ENCODE data around the gene CDK17.
"Not testable (repeated sequence)": the region's sequence is repeated elsewhere in the genome, so short reads cannot be mapped to it uniquely, and the experiment has no call there.

CDK17 gene

GRCh38 chr12:96387981-96388380 is 12.3 kb downstream of the CDK17 start:
- DNase-seq (ENCODE audit: low read depth) = no peak

- no peak for DNase-seq (ENCODE audit: low read depth)
These were observed 13.4 kb downstream of the CDK17 start for GRCh38 chr12:96386794-96387193.

GRCh38 chr12:96383991-96384390 is 16.2 kb downstream of the CDK17 start:
- DNase-seq (ENCODE audit: low read depth) = peak; percentile 20

- DNase-seq (ENCODE audit: low read depth) = no peak
These were observed 16.9 kb downstream of the CDK17 start for GRCh38 chr12:96383371-96383770.

GRCh38 chr12:96379743-96380142 is 20.5 kb downstream of the CDK17 start:
- not testable (repeated sequence) for DNase-seq (ENCODE audit: low read depth)

- no peak for DNase-seq (ENCODE audit: low read depth)
These were observed 21.9 kb downstream of the CDK17 start for GRCh38 chr12:96378319-96378718.

GRCh38 chr12:96376865-96377264 is 23.4 kb downstream of the CDK17 start:
- DNase-seq (ENCODE audit: low read depth) = no peak

- no peak for DNase-seq (ENCODE audit: low read depth)
These were observed 24.2 kb downstream of the CDK17 start for GRCh38 chr12:96375841-96376604.

GRCh38 chr12:96375170-96375569 is 25.1 kb downstream of the CDK17 start:
- DNase-seq (ENCODE audit: low read depth) = no peak

GRCh38 chr12:96371790-96372699 is 28.2 kb downstream of the CDK17 start:
- peak; percentile 24 for DNase-seq (ENCODE audit: low read depth)

- DNase-seq (ENCODE audit: low read depth) = no peak
These were observed 29.0 kb downstream of the CDK17 start for GRCh38 chr12:96371138-96371789.

- DNase-seq (ENCODE audit: low read depth) = no peak
These were observed 31.6 kb downstream of the CDK17 start for GRCh38 chr12:96368687-96369086.

GRCh38 chr12:96368233-96368632 is 32.0 kb downstream of the CDK17 start:
- peak; percentile 17 for DNase-seq (ENCODE audit: low read depth)

GRCh38 chr12:96366381-96366654 is 33.9 kb downstream of the CDK17 start:
- DNase-seq (ENCODE audit: low read depth) = no peak

GRCh38 chr12:96365604-96366380 is 34.4 kb downstream of the CDK17 start:
- no peak for DNase-seq (ENCODE audit: low read depth)

GRCh38 chr12:96364092-96364700 is 36.0 kb downstream of the CDK17 start:
- no peak for DNase-seq (ENCODE audit: low read depth)

- DNase-seq (ENCODE audit: low read depth) = no peak
These were observed 39.2 kb downstream of the CDK17 start for GRCh38 chr12:96361074-96361473.

- no peak for DNase-seq (ENCODE audit: low read depth)
These were observed 39.7 kb downstream of the CDK17 start for GRCh38 chr12:96360550-96360949.

GRCh38 chr12:96359328-96359727 is 40.9 kb downstream of the CDK17 start:
- no peak for DNase-seq (ENCODE audit: low read depth)

- no peak for DNase-seq (ENCODE audit: low read depth)
These were observed 43.4 kb downstream of the CDK17 start for GRCh38 chr12:96356831-96357230.

- DNase-seq (ENCODE audit: low read depth) = no peak
These were observed 45.2 kb downstream of the CDK17 start for GRCh38 chr12:96354844-96355534.
